Activated CD4-positive, alpha-beta memory T cell treated with anti-CD3 and anti-CD28 coated beads, Interleukin-2, amount 10 ng/mL, durations not matched to agents 7 days and 5 days (primary cell): Measurements from ENCODE around the gene ATF6. TPM values are rescaled to one million over a fixed set of nuclear protein-coding genes. Genes with fewer than 3 reads are reported as not detected.

Experiments used
- CTCF ChIA-PET: fragments of 350-600 bp; sonication (Branson Sonifier 250); formaldehyde crosslinking; loops from one replicate; lab custom pipeline; 2021; ENCODE audit warnings: antibody characterized with exemption, inconsistent platforms; lab: Charles Lee
- POLR2A ChIA-PET: fragments of 350-600 bp; sonication (Branson Sonifier 250); formaldehyde crosslinking; loops from one replicate; lab custom pipeline; 2021; ENCODE audit warnings: antibody characterized with exemption; lab: Charles Lee
- DNase-seq: peaks from one replicate; pipeline ENCODE4 v3.0.0-alpha.2; 2020
- H3K27ac Mint-ChIP-seq: one replicate; pipeline ENCODE4 v1.8.0; 2021; ENCODE audit warnings: mild to moderate bottlenecking, mixed read lengths
- H3K27me3 Mint-ChIP-seq: one replicate; pipeline ENCODE4 v1.8.0; 2021; ENCODE audit warnings: mixed read lengths
- H3K36me3 Mint-ChIP-seq: one replicate; pipeline ENCODE4 v1.8.0; 2021; ENCODE audit warnings: low read depth, mixed read lengths
- H3K4me1 Mint-ChIP-seq: one replicate; pipeline ENCODE4 v1.8.0; 2021; ENCODE audit warnings: mixed read lengths
- H3K4me3 Mint-ChIP-seq: one replicate; pipeline ENCODE4 v1.8.0; 2021; ENCODE audit warnings: mild to moderate bottlenecking, mixed read lengths
- H3K9me3 Mint-ChIP-seq: one replicate; pipeline ENCODE4 v1.8.0; 2021; ENCODE audit warnings: mixed read lengths
- total RNA-seq, 2 experiments: library from RNA; stranded (reverse); gene quantifications; one replicate each; pipeline ENCODE4 v1.2.3, GENCODE V29; 2021

The ATF6 gene
- total RNA-seq, 2 experiments from 2014 or later = 19.3 TPM

GRCh38 chr1:161855260-161855659 is 89.1 kb downstream of the ATF6 start:
- Mint-ChIP-seq H3K36me3 (peaks cover 56% of the 10 kb centered on the region), H3K9me3 (no peaks in the 10 kb centered on the region), H3K27me3 (no peaks in the 10 kb centered on the region), H3K4me1 (no peaks in the 10 kb centered on the region), H3K27ac (no peak overlapping the region), H3K4me3 (no peak overlapping the region)
- ChIA-PET POLR2A (no interaction called here), CTCF (no interaction called here)
- DNase-seq = no peak

DNA sequence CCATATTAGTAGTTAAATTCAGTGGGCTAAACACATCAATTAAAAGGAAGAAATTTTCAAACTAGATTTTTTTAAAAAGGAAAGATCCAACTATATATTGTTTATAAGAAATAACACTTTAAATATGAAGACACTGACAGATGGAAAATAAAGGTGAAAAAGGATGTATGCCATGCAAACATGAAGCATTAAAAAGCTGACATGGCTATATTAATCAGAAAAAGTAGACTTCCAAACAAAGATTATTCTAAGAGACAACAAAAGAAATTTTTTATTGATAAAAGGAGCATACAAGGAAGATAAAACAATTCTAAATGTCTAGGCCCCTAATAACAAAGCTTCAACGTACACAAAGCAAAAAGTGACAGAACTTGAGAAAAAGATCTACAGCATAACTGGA is 92.2 kb downstream of the ATF6 start:
- ChIA-PET CTCF (interaction anchor here (1.2 to 1.4 kb wide), 2 partner anchors 47 to 66 kb away, joined by 3 read pairs; no protein-coding TSS in a partner anchor), POLR2A (no interaction called here)
- no peak for DNase-seq
- Mint-ChIP-seq H3K27ac (no peak overlapping the region), H3K4me1 (no peaks in the 10 kb centered on the region), H3K36me3 (peaks cover 44% of the 10 kb centered on the region), H3K27me3 (no peaks in the 10 kb centered on the region), H3K9me3 (no peaks in the 10 kb centered on the region), H3K4me3 (no peak overlapping the region)

GRCh38 chr1:161863549-161863948 is 97.4 kb downstream of the ATF6 start:
- ChIA-PET CTCF (no interaction called here), POLR2A (no interaction called here)
- Mint-ChIP-seq H3K4me1 (no peaks in the 10 kb centered on the region), H3K36me3 (peaks cover 26% of the 10 kb centered on the region), H3K27me3 (no peaks in the 10 kb centered on the region), H3K4me3 (no peak overlapping the region), H3K9me3 (no peaks in the 10 kb centered on the region), H3K27ac (no peak overlapping the region)
- DNase-seq = no peak

GRCh38 chr1:161864577-161864976 is 98.5 kb downstream of the ATF6 start:
- H3K4me1 Mint-ChIP-seq = no peaks in the 10 kb centered on the region
- no peaks in the 10 kb centered on the region for H3K9me3 Mint-ChIP-seq
- no peak overlapping the region for H3K27ac Mint-ChIP-seq
- POLR2A ChIA-PET = no interaction called here
- DNase-seq = no peak
- H3K27me3 Mint-ChIP-seq = no peaks in the 10 kb centered on the region
- CTCF ChIA-PET = interaction anchor here (1.3 to 1.6 kb wide), 2 partner anchors 41 to 173 kb away, joined by 3 to 4 read pairs; no protein-coding TSS in a partner anchor
- no peak overlapping the region for H3K4me3 Mint-ChIP-seq
- peaks cover 23% of the 10 kb centered on the region for H3K36me3 Mint-ChIP-seq

DNA sequence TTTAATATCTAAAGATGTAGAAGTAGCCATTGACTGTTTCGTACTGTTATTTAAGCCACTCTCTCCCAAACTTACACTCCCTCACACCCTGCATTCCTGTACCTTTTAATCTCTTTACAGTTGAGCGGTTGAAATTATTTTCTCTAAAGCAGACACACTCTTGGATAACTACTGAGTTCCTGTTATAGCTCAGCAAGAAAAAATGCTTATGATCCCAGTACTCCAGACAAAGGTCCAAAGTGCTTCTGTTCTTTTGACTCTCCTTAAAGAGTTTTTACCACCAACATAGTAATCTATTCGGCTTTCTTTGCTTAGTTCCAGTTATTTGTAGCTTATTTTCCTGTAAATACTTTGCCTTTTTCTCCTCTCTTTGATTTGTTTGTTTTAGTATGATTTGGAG is 100.1 kb downstream of the ATF6 start:
- Mint-ChIP-seq H3K9me3 (no peaks in the 10 kb centered on the region), H3K4me1 (no peaks in the 10 kb centered on the region), H3K36me3 (peaks cover 22% of the 10 kb centered on the region), H3K4me3 (no peak overlapping the region), H3K27me3 (no peaks in the 10 kb centered on the region), H3K27ac (no peak overlapping the region)
- CTCF ChIA-PET = no interaction called here
- no peak for DNase-seq
- POLR2A ChIA-PET = no interaction called here

DNA sequence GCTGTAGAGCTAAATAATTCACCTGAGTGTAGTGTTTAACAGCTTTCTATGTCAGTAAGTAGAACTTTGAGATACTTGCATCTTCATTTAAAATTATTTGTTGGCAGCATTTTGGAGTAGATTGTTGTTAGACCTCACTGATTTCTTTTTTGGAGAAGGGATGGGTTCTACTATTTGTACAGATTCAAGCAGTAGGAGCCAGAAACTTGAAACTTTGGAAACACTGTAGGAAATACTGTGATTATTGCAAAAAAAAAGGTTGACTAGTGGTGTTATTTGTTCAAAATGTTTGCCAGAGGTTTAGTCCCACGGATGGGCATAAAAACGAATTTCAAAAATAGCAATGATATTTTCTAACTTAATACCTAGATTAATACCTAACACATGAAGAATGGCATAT is 102.7 kb downstream of the ATF6 start:
- Mint-ChIP-seq H3K27me3 (no peaks in the 10 kb centered on the region), H3K27ac (no peak overlapping the region), H3K4me1 (no peaks in the 10 kb centered on the region), H3K4me3 (no peak overlapping the region), H3K36me3 (peaks cover 20% of the 10 kb centered on the region), H3K9me3 (no peaks in the 10 kb centered on the region)
- ChIA-PET POLR2A (no interaction called here), CTCF (no interaction called here)
- DNase-seq = no peak

DNA sequence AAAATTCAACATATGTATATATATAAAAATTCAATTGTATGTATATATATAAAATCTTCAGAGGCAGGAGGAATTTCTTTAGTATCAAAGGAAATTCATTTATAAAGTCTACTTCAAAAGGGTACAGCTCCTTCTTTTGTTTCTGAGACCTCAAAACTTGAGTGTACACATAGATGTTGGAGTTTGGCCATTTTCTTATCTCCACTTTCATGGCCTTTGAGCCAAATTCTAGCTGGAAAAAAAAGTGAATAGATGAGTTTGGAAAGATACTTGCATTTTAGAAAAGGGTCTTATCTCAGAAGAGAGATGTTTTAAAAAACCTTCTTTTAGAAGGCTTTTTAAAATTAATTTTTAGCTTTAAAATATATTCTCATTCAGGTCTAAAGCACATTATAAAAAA is 103.2 kb downstream of the ATF6 start:
- ChIA-PET POLR2A (no interaction called here), CTCF (interaction anchor here (1.1 kb wide), 1 partner anchor 77 kb away, joined by 3 read pairs; no protein-coding TSS in a partner anchor)
- Mint-ChIP-seq H3K4me1 (no peaks in the 10 kb centered on the region), H3K27me3 (no peaks in the 10 kb centered on the region), H3K36me3 (peaks cover 20% of the 10 kb centered on the region), H3K27ac (no peak overlapping the region), H3K9me3 (no peaks in the 10 kb centered on the region), H3K4me3 (no peak overlapping the region)
- no peak for DNase-seq

- H3K4me3 Mint-ChIP-seq = no peak overlapping the region
- H3K36me3 Mint-ChIP-seq = peaks cover 13% of the 10 kb centered on the region
- CTCF ChIA-PET = no interaction called here
- POLR2A ChIA-PET = no interaction called here
- no peak overlapping the region for H3K27ac Mint-ChIP-seq
- no peak for DNase-seq
- H3K27me3 Mint-ChIP-seq = no peaks in the 10 kb centered on the region
- H3K9me3 Mint-ChIP-seq = no peaks in the 10 kb centered on the region
- H3K4me1 Mint-ChIP-seq = no peaks in the 10 kb centered on the region
These were observed 106.4 kb downstream of the ATF6 start for GRCh38 chr1:161872506-161872905.

GRCh38 chr1:161879261-161879660 is 113.1 kb downstream of the ATF6 start:
- ChIA-PET POLR2A (no interaction called here), CTCF (no interaction called here)
- H3K36me3 Mint-ChIP-seq = peaks cover 4% of the 10 kb centered on the region
- no peaks in the 10 kb centered on the region for H3K4me1 Mint-ChIP-seq
- no peaks in the 10 kb centered on the region for H3K27me3 Mint-ChIP-seq
- DNase-seq = no peak
- H3K4me3 Mint-ChIP-seq = no peak overlapping the region
- H3K27ac Mint-ChIP-seq = no peak overlapping the region
- no peaks in the 10 kb centered on the region for H3K9me3 Mint-ChIP-seq

DNA sequence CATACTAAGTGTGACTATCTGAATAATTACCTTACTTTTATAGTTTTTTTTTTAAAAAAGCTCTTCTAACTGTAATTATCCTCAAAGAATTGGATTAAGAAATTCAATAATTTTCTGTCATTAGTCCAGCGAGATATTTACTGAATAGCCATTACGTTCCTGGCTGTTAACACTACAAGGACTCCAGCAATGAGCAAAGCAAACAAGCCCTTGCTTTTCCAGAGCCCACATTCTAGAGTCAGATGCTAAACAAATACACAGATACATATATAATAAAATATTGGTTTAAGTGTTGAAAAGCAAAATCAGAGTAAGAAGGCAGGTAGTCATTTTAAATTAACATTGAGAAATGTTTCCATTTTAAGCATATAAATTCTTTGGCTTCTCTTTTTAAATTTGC is 118.4 kb downstream of the ATF6 start:
- H3K4me1 Mint-ChIP-seq = no peaks in the 10 kb centered on the region
- H3K4me3 Mint-ChIP-seq = no peak overlapping the region

DNA sequence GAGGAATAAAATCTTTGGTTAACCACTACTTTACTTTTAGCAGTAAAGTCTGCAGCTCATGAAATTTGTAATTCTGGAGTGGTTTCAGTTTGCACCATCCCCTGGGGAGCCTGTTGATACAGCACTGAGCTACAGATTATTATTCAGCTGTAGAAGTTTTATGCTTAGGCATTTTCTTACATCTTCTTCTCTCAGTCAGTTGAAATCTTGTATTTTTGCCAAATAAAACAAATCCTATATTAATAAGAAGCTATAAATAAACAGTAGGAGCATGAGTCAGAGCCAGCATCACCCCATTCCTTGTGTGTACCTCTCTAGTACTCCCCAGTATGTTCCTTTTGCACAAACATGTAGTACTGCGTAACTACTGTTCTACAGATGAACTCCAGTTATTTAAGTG is 118.9 kb downstream of the ATF6 start:
- Mint-ChIP-seq H3K4me1 (no peaks in the 10 kb centered on the region), H3K4me3 (no peak overlapping the region), H3K9me3 (no peaks in the 10 kb centered on the region), H3K27me3 (no peaks in the 10 kb centered on the region), H3K27ac (no peak overlapping the region), H3K36me3 (peaks cover 25% of the 10 kb centered on the region)
- POLR2A ChIA-PET = no interaction called here
- CTCF ChIA-PET = interaction anchor here (1.2 kb wide), 1 partner anchor 92 kb away, joined by 3 read pairs; no protein-coding TSS in a partner anchor
- DNase-seq = no peak

More for the DNA sequence above, 118.4 kb downstream of the ATF6 start:
- Mint-ChIP-seq H3K27me3 (no peaks in the 10 kb centered on the region), H3K9me3 (no peaks in the 10 kb centered on the region), H3K36me3 (peaks cover 20% of the 10 kb centered on the region), H3K27ac (no peak overlapping the region)
- ChIA-PET CTCF (interaction anchor here (1.2 kb wide), 1 partner anchor 92 kb away, joined by 3 read pairs; no protein-coding TSS in a partner anchor), POLR2A (no interaction called here)
- no peak for DNase-seq

DNA sequence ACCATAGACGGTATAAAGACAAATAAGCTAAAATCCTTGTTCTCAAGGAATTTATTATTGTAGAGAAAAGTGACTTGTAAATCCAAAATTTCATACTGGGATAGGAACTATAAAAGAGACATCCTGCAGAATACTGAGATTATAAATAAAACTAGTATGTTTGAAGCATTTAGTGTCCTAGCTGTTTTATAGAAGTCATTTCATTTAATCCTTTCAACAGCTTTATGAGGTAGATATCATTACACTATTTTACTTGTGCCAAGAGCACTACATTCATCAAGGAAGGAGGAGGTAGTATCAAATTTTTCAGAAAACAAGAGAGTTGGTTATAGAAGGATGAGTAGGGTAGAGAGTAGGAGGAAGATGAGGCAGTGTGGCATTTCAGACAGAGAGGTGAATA is 119.6 kb downstream of the ATF6 start:
- H3K9me3 Mint-ChIP-seq = no peaks in the 10 kb centered on the region
- H3K4me1 Mint-ChIP-seq = no peaks in the 10 kb centered on the region
- peaks cover 32% of the 10 kb centered on the region for H3K36me3 Mint-ChIP-seq
- no peak for DNase-seq
- POLR2A ChIA-PET = no interaction called here
- no peak overlapping the region for H3K4me3 Mint-ChIP-seq
- no peaks in the 10 kb centered on the region for H3K27me3 Mint-ChIP-seq
- no peak overlapping the region for H3K27ac Mint-ChIP-seq
- CTCF ChIA-PET = no interaction called here

DNA sequence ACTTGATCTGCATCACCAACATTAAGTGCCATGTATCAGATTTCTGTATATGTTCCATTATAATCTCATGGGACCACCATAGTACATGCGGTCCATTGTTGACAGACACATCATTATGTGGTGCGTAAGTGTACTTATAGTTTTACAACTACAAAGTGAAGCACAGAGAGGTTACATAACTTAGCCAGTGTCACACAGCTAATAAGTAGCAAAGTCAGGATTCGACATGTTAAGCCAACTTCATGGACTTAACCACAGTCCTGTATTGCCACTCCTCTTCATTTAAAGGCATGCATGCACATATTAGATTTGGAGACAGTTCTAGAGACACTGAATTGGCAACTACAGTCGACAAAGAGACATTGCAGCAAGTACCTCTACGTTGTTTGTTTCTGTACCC is 120.5 kb downstream of the ATF6 start:
- Mint-ChIP-seq H3K4me1 (no peaks in the 10 kb centered on the region), H3K27ac (no peak overlapping the region), H3K27me3 (no peaks in the 10 kb centered on the region), H3K36me3 (peaks cover 36% of the 10 kb centered on the region), H3K9me3 (no peaks in the 10 kb centered on the region), H3K4me3 (no peak overlapping the region)
- DNase-seq = no peak
- ChIA-PET CTCF (no interaction called here), POLR2A (no interaction called here)

DNA sequence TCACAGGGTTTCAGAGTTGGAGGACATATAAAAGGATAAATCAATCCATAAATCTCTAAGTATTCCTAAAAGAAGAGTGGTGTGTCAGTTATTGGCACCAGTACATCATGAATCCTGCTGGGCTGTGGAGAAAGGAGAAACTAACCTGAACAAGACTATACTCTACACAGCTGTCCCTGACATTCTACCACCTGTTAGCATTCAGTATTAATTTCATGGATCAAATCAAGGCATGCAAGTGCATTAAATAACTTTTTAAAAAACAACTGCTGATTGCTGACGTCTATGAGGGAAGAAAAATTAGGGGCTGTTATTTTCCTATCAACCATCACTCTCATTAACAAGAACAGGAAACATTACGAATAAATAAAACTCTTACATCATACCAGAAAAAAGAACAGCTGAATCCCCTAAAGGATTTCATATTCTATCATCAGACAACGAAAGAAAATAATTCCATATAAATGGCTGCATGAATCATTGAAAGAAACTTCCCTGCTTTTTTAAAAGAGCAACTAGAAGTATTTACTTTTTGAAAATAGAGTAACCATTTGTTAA is 121.7 kb downstream of the ATF6 start:
- no peak overlapping the region for H3K4me3 Mint-ChIP-seq
- no peak overlapping the region for H3K27ac Mint-ChIP-seq
- CTCF ChIA-PET = no interaction called here
- H3K4me1 Mint-ChIP-seq = no peaks in the 10 kb centered on the region
- H3K27me3 Mint-ChIP-seq = no peaks in the 10 kb centered on the region
- no peak for DNase-seq
- H3K9me3 Mint-ChIP-seq = no peaks in the 10 kb centered on the region
- POLR2A ChIA-PET = no interaction called here
- H3K36me3 Mint-ChIP-seq = peaks cover 39% of the 10 kb centered on the region
